K562 (cell line): ENCODE data around the gene TEX264. TPM values are rescaled to one million over a fixed set of nuclear protein-coding genes. Genes with fewer than 3 reads are reported as not detected.
A peak's percentile ranks its signal among the peaks of the same experiment; 100 is the strongest.

Source experiments
- HMGN3 ChIP-seq: IDR thresholded peaks from 2 replicates; pipeline ENCODE4 v1.6.1; 2011; ENCODE audit warnings: borderline replicate concordance, low read depth, mild to moderate bottlenecking, mixed read lengths, low read length; ENCODE audit not compliant: insufficient read length; ENCODE audit errors: extremely low read depth
- KLF16 ChIP-seq: IDR thresholded peaks from 2 replicates; pipeline ENCODE4 v1.6.1; 2016; ENCODE audit warnings: antibody characterized with exemption
- SPI1 ChIP-seq: IDR thresholded peaks from 2 replicates; pipeline ENCODE4 v1.6.1; 2011; ENCODE audit warnings: low read depth, low read length, control low read depth, borderline replicate concordance
- polyA plus RNA-seq, 8 experiments: library from polyadenylated mRNA; depleted of rRNA in 4 of 8; stranded (reverse) in 5 of 8; unstranded in 3 of 8; fragments of >200 nt; fragmentation: Nextera tagmentation in 2 of 8; fragmentation: Illumina TruSeq in 1 of 8; extraction: Ambion mirVana in 2 of 8; extraction: Trizol in 1 of 8; gene quantifications; 2 replicates each; pipeline versions ENCODE4 v1.2.1 to v1.2.3, GENCODE V29; 2011 to 2014; ENCODE audit warnings: inconsistent platforms in 1 of 8, missing spikeins in 1 of 8
- total RNA-seq, 7 experiments: library from RNA; depleted of rRNA in 6 of 7; stranded (reverse); fragments of >200 nt in 6 of 7; fragmentation: Illumina TruSeq in 2 of 7; extraction: Trizol in 2 of 7; gene quantifications; 2 replicates each; pipeline versions ENCODE4 v1.2.1 to v1.2.3, GENCODE V29; 2011 to 2021; ENCODE audit warnings: low replicate concordance in 1 of 7
- TF ChIP-seq, protein P1 (sequence below): fragments of 450-650 bp; IDR thresholded peaks from 2 replicates; pipeline ENCODE4 v1.6.1; 2017; ENCODE audit warnings: antibody characterized with exemption, mild to moderate bottlenecking
- TF ChIP-seq, protein P2 (sequence below): fragments of 200-600 bp; sonication (generic); IDR thresholded peaks from one replicate; pipeline ENCODE4 v1.6.1; 2012; ENCODE audit warnings: mild to moderate bottlenecking, low read depth, low read length, inconsistent platforms
- TF ChIP-seq, protein P3 (sequence below): sonication (generic); formaldehyde crosslinking; IDR thresholded peaks from 2 replicates; pipeline ENCODE4 v1.8.0; 2022; ENCODE audit warnings: missing genetic modification reagents, mild to moderate bottlenecking, moderate library complexity, borderline replicate concordance
- TF ChIP-seq, protein P4 (sequence below): fragments of 450-650 bp; formaldehyde crosslinking; IDR thresholded peaks from 2 replicates; pipeline ENCODE4 v1.4.0; 2020; ENCODE audit warnings: mild to moderate bottlenecking, mixed read lengths

The TEX264 gene
- total and polyA plus RNA-seq, 9 of the 15 experiments (the other 6 are each of a cell fraction or from before 2014, with no cell fraction given): 4.1 to 47.0 (median 31.0) TPM

DNA sequence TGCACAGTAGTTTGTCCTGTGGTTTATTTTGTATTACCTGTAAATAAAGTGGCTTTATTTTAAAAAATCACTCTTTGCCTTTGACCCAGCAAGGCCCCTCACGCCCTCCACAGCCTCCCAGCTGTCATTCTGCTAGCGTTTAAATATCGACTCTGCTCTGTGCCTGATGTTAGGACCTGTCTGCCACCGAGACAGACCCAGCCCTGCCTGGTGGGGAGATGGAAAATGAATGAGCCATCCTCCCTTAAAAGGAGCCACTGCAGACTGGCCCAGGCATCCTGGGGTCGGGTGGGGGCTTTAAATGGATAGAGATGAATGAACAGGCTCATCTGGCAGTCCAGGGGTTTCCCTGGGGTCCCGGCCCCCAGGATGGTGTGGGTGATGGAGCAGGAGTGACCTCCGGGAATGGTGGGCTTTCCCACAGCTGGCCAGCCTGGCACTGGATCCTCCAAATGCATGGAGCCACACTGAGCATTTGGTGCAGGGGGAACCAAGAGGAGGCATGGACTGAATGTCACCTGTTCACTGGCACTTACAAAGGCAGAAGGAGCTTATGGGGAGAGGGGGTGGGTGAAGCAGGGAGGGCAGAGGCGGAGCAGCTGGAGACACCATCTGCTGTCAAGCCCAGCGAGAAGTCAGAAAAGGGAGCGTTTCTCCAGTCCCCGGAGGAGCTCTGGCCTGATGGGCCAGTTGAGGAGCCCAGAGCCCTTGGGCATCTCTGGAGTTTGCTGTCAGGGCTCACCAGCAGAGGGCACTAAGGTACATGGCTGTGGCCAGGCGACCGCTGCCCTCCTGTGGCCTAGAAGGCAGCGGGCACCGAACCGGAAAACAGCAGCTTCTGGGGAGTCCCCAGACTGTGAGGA is 47.7 kb downstream of the TEX264 start (continued):
- TF ChIP-seq, protein P1, sequence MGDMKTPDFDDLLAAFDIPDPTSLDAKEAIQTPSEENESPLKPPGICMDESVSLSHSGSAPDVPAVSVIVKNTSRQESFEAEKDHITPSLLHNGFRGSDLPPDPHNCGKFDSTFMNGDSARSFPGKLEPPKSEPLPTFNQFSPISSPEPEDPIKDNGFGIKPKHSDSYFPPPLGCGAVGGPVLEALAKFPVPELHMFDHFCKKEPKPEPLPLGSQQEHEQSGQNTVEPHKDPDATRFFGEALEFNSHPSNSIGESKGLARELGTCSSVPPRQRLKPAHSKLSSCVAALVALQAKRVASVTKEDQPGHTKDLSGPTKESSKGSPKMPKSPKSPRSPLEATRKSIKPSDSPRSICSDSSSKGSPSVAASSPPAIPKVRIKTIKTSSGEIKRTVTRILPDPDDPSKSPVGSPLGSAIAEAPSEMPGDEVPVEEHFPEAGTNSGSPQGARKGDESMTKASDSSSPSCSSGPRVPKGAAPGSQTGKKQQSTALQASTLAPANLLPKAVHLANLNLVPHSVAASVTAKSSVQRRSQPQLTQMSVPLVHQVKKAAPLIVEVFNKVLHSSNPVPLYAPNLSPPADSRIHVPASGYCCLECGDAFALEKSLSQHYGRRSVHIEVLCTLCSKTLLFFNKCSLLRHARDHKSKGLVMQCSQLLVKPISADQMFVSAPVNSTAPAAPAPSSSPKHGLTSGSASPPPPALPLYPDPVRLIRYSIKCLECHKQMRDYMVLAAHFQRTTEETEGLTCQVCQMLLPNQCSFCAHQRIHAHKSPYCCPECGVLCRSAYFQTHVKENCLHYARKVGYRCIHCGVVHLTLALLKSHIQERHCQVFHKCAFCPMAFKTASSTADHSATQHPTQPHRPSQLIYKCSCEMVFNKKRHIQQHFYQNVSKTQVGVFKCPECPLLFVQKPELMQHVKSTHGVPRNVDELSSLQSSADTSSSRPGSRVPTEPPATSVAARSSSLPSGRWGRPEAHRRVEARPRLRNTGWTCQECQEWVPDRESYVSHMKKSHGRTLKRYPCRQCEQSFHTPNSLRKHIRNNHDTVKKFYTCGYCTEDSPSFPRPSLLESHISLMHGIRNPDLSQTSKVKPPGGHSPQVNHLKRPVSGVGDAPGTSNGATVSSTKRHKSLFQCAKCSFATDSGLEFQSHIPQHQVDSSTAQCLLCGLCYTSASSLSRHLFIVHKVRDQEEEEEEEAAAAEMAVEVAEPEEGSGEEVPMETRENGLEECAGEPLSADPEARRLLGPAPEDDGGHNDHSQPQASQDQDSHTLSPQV: no peak
- TF ChIP-seq SPI1 (no peak), KLF16 (peak; percentile 40; the same call in 1 of the 2 replicates), HMGN3 (no peak)
- TF ChIP-seq, protein P2, sequence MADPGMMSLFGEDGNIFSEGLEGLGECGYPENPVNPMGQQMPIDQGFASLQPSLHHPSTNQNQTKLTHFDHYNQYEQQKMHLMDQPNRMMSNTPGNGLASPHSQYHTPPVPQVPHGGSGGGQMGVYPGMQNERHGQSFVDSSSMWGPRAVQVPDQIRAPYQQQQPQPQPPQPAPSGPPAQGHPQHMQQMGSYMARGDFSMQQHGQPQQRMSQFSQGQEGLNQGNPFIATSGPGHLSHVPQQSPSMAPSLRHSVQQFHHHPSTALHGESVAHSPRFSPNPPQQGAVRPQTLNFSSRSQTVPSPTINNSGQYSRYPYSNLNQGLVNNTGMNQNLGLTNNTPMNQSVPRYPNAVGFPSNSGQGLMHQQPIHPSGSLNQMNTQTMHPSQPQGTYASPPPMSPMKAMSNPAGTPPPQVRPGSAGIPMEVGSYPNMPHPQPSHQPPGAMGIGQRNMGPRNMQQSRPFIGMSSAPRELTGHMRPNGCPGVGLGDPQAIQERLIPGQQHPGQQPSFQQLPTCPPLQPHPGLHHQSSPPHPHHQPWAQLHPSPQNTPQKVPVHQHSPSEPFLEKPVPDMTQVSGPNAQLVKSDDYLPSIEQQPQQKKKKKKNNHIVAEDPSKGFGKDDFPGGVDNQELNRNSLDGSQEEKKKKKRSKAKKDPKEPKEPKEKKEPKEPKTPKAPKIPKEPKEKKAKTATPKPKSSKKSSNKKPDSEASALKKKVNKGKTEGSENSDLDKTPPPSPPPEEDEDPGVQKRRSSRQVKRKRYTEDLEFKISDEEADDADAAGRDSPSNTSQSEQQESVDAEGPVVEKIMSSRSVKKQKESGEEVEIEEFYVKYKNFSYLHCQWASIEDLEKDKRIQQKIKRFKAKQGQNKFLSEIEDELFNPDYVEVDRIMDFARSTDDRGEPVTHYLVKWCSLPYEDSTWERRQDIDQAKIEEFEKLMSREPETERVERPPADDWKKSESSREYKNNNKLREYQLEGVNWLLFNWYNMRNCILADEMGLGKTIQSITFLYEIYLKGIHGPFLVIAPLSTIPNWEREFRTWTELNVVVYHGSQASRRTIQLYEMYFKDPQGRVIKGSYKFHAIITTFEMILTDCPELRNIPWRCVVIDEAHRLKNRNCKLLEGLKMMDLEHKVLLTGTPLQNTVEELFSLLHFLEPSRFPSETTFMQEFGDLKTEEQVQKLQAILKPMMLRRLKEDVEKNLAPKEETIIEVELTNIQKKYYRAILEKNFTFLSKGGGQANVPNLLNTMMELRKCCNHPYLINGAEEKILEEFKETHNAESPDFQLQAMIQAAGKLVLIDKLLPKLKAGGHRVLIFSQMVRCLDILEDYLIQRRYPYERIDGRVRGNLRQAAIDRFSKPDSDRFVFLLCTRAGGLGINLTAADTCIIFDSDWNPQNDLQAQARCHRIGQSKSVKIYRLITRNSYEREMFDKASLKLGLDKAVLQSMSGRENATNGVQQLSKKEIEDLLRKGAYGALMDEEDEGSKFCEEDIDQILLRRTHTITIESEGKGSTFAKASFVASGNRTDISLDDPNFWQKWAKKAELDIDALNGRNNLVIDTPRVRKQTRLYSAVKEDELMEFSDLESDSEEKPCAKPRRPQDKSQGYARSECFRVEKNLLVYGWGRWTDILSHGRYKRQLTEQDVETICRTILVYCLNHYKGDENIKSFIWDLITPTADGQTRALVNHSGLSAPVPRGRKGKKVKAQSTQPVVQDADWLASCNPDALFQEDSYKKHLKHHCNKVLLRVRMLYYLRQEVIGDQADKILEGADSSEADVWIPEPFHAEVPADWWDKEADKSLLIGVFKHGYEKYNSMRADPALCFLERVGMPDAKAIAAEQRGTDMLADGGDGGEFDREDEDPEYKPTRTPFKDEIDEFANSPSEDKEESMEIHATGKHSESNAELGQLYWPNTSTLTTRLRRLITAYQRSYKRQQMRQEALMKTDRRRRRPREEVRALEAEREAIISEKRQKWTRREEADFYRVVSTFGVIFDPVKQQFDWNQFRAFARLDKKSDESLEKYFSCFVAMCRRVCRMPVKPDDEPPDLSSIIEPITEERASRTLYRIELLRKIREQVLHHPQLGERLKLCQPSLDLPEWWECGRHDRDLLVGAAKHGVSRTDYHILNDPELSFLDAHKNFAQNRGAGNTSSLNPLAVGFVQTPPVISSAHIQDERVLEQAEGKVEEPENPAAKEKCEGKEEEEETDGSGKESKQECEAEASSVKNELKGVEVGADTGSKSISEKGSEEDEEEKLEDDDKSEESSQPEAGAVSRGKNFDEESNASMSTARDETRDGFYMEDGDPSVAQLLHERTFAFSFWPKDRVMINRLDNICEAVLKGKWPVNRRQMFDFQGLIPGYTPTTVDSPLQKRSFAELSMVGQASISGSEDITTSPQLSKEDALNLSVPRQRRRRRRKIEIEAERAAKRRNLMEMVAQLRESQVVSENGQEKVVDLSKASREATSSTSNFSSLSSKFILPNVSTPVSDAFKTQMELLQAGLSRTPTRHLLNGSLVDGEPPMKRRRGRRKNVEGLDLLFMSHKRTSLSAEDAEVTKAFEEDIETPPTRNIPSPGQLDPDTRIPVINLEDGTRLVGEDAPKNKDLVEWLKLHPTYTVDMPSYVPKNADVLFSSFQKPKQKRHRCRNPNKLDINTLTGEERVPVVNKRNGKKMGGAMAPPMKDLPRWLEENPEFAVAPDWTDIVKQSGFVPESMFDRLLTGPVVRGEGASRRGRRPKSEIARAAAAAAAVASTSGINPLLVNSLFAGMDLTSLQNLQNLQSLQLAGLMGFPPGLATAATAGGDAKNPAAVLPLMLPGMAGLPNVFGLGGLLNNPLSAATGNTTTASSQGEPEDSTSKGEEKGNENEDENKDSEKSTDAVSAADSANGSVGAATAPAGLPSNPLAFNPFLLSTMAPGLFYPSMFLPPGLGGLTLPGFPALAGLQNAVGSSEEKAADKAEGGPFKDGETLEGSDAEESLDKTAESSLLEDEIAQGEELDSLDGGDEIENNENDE: no peak
- TF ChIP-seq, protein P3, sequence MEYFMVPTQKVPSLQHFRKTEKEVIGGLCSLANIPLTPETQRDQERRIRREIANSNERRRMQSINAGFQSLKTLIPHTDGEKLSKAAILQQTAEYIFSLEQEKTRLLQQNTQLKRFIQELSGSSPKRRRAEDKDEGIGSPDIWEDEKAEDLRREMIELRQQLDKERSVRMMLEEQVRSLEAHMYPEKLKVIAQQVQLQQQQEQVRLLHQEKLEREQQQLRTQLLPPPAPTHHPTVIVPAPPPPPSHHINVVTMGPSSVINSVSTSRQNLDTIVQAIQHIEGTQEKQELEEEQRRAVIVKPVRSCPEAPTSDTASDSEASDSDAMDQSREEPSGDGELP: peak; percentile 23; the same call in 1 of the 2 replicates
- TF ChIP-seq, protein P4, sequence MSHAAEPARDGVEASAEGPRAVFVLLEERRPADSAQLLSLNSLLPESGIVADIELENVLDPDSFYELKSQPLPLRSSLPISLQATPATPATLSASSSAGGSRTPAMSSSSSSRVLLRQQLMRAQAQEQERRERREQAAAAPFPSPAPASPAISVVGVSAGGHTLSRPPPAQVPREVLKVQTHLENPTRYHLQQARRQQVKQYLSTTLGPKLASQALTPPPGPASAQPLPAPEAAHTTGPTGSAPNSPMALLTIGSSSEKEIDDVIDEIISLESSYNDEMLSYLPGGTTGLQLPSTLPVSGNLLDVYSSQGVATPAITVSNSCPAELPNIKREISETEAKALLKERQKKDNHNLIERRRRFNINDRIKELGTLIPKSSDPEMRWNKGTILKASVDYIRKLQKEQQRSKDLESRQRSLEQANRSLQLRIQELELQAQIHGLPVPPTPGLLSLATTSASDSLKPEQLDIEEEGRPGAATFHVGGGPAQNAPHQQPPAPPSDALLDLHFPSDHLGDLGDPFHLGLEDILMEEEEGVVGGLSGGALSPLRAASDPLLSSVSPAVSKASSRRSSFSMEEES (CRISPR knock-in tag): no peak
